H1 (cell line): ENCODE data around the gene ATM. TPM values are rescaled to one million over a fixed set of nuclear protein-coding genes. Genes with fewer than 3 reads are reported as not detected.

Experiments
- CTCF ChIA-PET: fragments of 300-600 bp; sonication (Branson Sonifier 250); formaldehyde crosslinking; loops from one replicate; lab custom pipeline; 2021; ENCODE audit not compliant: partially characterized antibody; lab: Charles Lee
- POLR2A ChIA-PET: fragments of 300-600 bp; sonication (Branson Sonifier 250); formaldehyde crosslinking; loops from one replicate; lab custom pipeline; 2021; ENCODE audit warnings: inconsistent platforms; ENCODE audit not compliant: partially characterized antibody; lab: Charles Lee
- DNase-seq, 2 experiments: peaks; one replicate each; pipeline versions ENCODE4 v3.0.0 to v3.0.0-alpha.2; 2010 to 2022; ENCODE audit warnings: low spot score in 2 of 2, low read depth in 1 of 2, mixed read lengths in 1 of 2
- FAIRE-seq: peaks from 2 replicates; lab custom pipeline; 2011; peaks lifted over from hg19 to GRCh38; lab: Jason Lieb, UNC
- H2AFZ ChIP-seq: 2 replicates; pipeline ENCODE4 v1.8.1; 2012; ENCODE audit warnings: low read length, inconsistent platforms
- H2AK5ac ChIP-seq: 2 replicates; pipeline ENCODE4 v1.6.1; 2013; ENCODE audit warnings: low read depth, low read length
- H2BK120ac ChIP-seq: replicated peaks from 2 replicates; pipeline ENCODE3; 2013; ENCODE audit warnings: low read depth, low read length, inconsistent platforms
- H2BK12ac ChIP-seq: 2 replicates; pipeline ENCODE4 v1.6.1; 2013; ENCODE audit warnings: low read depth, low read length
- H2BK15ac ChIP-seq: 2 replicates; pipeline ENCODE4 v1.6.1; 2013; ENCODE audit warnings: low read length
- H2BK20ac ChIP-seq: 2 replicates; pipeline ENCODE4 v1.6.1; 2013; ENCODE audit warnings: low read length
- H2BK5ac ChIP-seq: 2 replicates; pipeline ENCODE4 v1.6.1; 2013; ENCODE audit warnings: low read depth, low read length
- H3K14ac ChIP-seq: 2 replicates; pipeline ENCODE4 v1.6.1; 2013; ENCODE audit warnings: inconsistent platforms; ENCODE audit not compliant: insufficient read length
- H3K18ac ChIP-seq: 2 replicates; pipeline ENCODE4 v1.6.1; 2013; ENCODE audit warnings: low read length; ENCODE audit errors: extremely low read depth
- H3K23ac ChIP-seq: 2 replicates; pipeline ENCODE4 v1.6.1; 2013; ENCODE audit warnings: inconsistent platforms; ENCODE audit not compliant: insufficient read length
- H3K23me2 ChIP-seq: 2 replicates; pipeline ENCODE4 v1.6.1; 2013; ENCODE audit warnings: low read depth, low read length
- H3K27ac ChIP-seq: 2 replicates; pipeline ENCODE4 v1.6.1; 2011; ENCODE audit warnings: low read depth, low read length, inconsistent platforms
- H3K27me3 ChIP-seq, 4 experiments: replicated peaks in 1 of 4; 1 replicate in 1 of 4; 2 replicates in 3 of 4; pipeline versions ENCODE4 v1.6.1 to v1.8.1; 2011 to 2013; ENCODE audit warnings: low read length in 3 of 4, mild to moderate bottlenecking in 3 of 4, inconsistent platforms in 2 of 4, mixed read lengths in 2 of 4, moderate library complexity in 1 of 4; ENCODE audit not compliant: control insufficient read depth in 3 of 4, insufficient read depth in 3 of 4; ENCODE audit errors: extremely low read depth in 1 of 4
- H3K36me3 ChIP-seq, 4 experiments: 2 replicates each; pipeline versions ENCODE4 v1.6.1 to v1.8.1; 2011 to 2013; ENCODE audit warnings: mild to moderate bottlenecking in 4 of 4, low read length in 3 of 4, moderate library complexity in 2 of 4, control low read depth in 1 of 4, inconsistent platforms in 1 of 4; ENCODE audit not compliant: insufficient read depth in 4 of 4, control insufficient read depth in 2 of 4
- H3K4ac ChIP-seq: replicated peaks from 2 replicates; pipeline ENCODE3; 2013; ENCODE audit warnings: low read length, low read depth, mixed read lengths, inconsistent platforms; ENCODE audit not compliant: insufficient read length
- H3K4me1 ChIP-seq, 4 experiments: replicated peaks in 1 of 4; 1 replicate in 1 of 4; 2 replicates in 3 of 4; pipeline versions ENCODE4 v1.6.1 to v1.8.1; 2011 to 2013; ENCODE audit warnings: low read length in 3 of 4, inconsistent platforms in 2 of 4, mixed read lengths in 1 of 4; ENCODE audit not compliant: insufficient read depth in 4 of 4, control insufficient read depth in 3 of 4
- H3K4me2 ChIP-seq, 2 experiments: 2 replicates each; pipeline versions ENCODE4 v1.6.1 to v1.8.1; 2011 to 2013; ENCODE audit warnings: low read depth in 2 of 2, low read length in 2 of 2, control low read depth in 1 of 2, inconsistent platforms in 1 of 2, mild to moderate bottlenecking in 1 of 2; ENCODE audit not compliant: insufficient read depth in 1 of 2
- H3K4me3 ChIP-seq, 4 experiments: fragments of 200-600, 300-600 bp in 1 of 4; sonication (generic), shearing (Covaris generic), sonication (Bioruptor Twin) in 1 of 4; 2 replicates each; pipeline versions ENCODE4 v1.5.1 to v1.8.1; 2011 to 2016; ENCODE audit warnings: low read length in 4 of 4, low read depth in 3 of 4, control low read depth in 2 of 4, inconsistent platforms in 2 of 4, mild to moderate bottlenecking in 2 of 4, mixed read lengths in 1 of 4, moderate library complexity in 1 of 4; ENCODE audit not compliant: insufficient read depth in 2 of 4; ENCODE audit errors: extremely low read depth in 1 of 4
- H3K56ac ChIP-seq: replicated peaks from 2 replicates; pipeline ENCODE3; 2013; ENCODE audit warnings: low read depth, mild to moderate bottlenecking, mixed read lengths, low read length, inconsistent platforms; ENCODE audit not compliant: insufficient read length
- H3K79me1 ChIP-seq: 2 replicates; pipeline ENCODE4 v1.6.1; 2013; ENCODE audit warnings: low read depth, low read length, control low read depth
- H3K79me2 ChIP-seq, 2 experiments: 2 replicates each; pipeline versions ENCODE4 v1.6.1 to v1.8.1; 2012 to 2013; ENCODE audit warnings: low read length in 2 of 2, mild to moderate bottlenecking in 2 of 2, inconsistent platforms in 1 of 2; ENCODE audit not compliant: insufficient read depth in 2 of 2, control insufficient read depth in 1 of 2
- H3K9ac ChIP-seq, 4 experiments: replicated peaks in 1 of 4; 1 replicate in 1 of 4; 2 replicates in 3 of 4; pipeline versions ENCODE4 v1.6.1 to v1.8.1; 2011 to 2013; ENCODE audit warnings: low read depth in 3 of 4, low read length in 3 of 4, control low read depth in 2 of 4, mild to moderate bottlenecking in 2 of 4, moderate library complexity in 2 of 4, inconsistent platforms in 1 of 4; ENCODE audit errors: extremely low read depth in 1 of 4
- H3K9me3 ChIP-seq, 2 experiments: 2 replicates each; pipeline versions ENCODE4 v1.6.1 to v1.8.1; 2012 to 2013; ENCODE audit warnings: mild to moderate bottlenecking in 2 of 2, moderate library complexity in 2 of 2, control low read depth in 1 of 2, inconsistent platforms in 1 of 2, low read depth in 1 of 2, low read length in 1 of 2, mixed read lengths in 1 of 2; ENCODE audit not compliant: insufficient read depth in 2 of 2
- H4K20me1 ChIP-seq, 2 experiments: replicated peaks in 1 of 2; 2 replicates each; pipeline versions ENCODE3 to v1.8.1; 2011 to 2013; ENCODE audit warnings: inconsistent platforms in 2 of 2, low read length in 2 of 2, mild to moderate bottlenecking in 1 of 2; ENCODE audit not compliant: insufficient read depth in 2 of 2, control insufficient read depth in 1 of 2
- H4K5ac ChIP-seq: 2 replicates; pipeline ENCODE4 v1.6.1; 2013; ENCODE audit warnings: low read length, low read depth, mixed read lengths, inconsistent platforms; ENCODE audit not compliant: insufficient read length
- H4K8ac ChIP-seq: 2 replicates; pipeline ENCODE4 v1.8.0; 2013; ENCODE audit warnings: mild to moderate bottlenecking, moderate library complexity, low read length, inconsistent platforms; ENCODE audit not compliant: insufficient read depth; ENCODE audit errors: extremely low read depth
- H4K91ac ChIP-seq: replicated peaks from 2 replicates; pipeline ENCODE3; 2013; ENCODE audit warnings: low read length, mixed read lengths, inconsistent platforms; ENCODE audit not compliant: insufficient read length
- BACH1 ChIP-seq: IDR thresholded peaks from 2 replicates; pipeline ENCODE4 v1.6.1; 2012; ENCODE audit warnings: low read length, improper control_type of control experiment
- CREB1 ChIP-seq: IDR thresholded peaks from 2 replicates; pipeline ENCODE4 v1.6.1; 2012; ENCODE audit warnings: inconsistent platforms
- CTBP2 ChIP-seq: IDR thresholded peaks from 2 replicates; pipeline ENCODE4 v1.7.0; 2011; ENCODE audit warnings: borderline replicate concordance, mild to moderate bottlenecking, moderate library complexity, mixed read lengths, low read length; ENCODE audit not compliant: insufficient read depth, insufficient read length
- EZH2 ChIP-seq: fragments of 200-600 bp; sonication (generic); IDR thresholded peaks from 2 replicates; pipeline ENCODE4 v1.7.1; 2012; ENCODE audit warnings: low read depth, mild to moderate bottlenecking, moderate library complexity, low read length, inconsistent platforms; ENCODE audit not compliant: severe bottlenecking
- GTF2F1 ChIP-seq: IDR thresholded peaks from 2 replicates; pipeline ENCODE4 v1.6.1; 2012; ENCODE audit warnings: low read depth, low read length, improper control_type of control experiment, borderline replicate concordance
- HDAC2 ChIP-seq, 2 experiments: fragments of 300-600 bp in 1 of 2; sonication (generic) in 1 of 2; IDR thresholded peaks; 2 replicates each; pipeline ENCODE4 v1.6.1; 2011 to 2012; ENCODE audit warnings: low read depth in 2 of 2, low read length in 2 of 2, mild to moderate bottlenecking in 2 of 2, moderate library complexity in 2 of 2, borderline replicate concordance in 1 of 2, inconsistent platforms in 1 of 2
- JUN ChIP-seq: IDR thresholded peaks from 2 replicates; pipeline ENCODE4 v1.6.1; 2011; ENCODE audit warnings: low read depth, mild to moderate bottlenecking, improper control_type of control experiment, low read length
- KDM1A ChIP-seq: fragments of 200-600, 300-600 bp; sonication (generic); IDR thresholded peaks from 2 replicates; pipeline ENCODE4 v1.7.1; 2016; ENCODE audit warnings: mild to moderate bottlenecking, low read length, borderline replicate concordance
- MAX ChIP-seq: IDR thresholded peaks from 2 replicates; pipeline ENCODE4 v1.6.1; 2012; ENCODE audit warnings: inconsistent platforms
- NRF1 ChIP-seq: IDR thresholded peaks from 2 replicates; pipeline ENCODE4 v1.6.1; 2011; ENCODE audit warnings: mild to moderate bottlenecking, low read depth, low read length, improper control_type of control experiment
- SIRT6 ChIP-seq: IDR thresholded peaks from one replicate; pipeline ENCODE4 v1.7.1; 2012; ENCODE audit warnings: low read length, inconsistent platforms
- SP2 ChIP-seq: IDR thresholded peaks from 2 replicates; pipeline ENCODE4 v1.6.1; 2012; ENCODE audit warnings: mild to moderate bottlenecking, low read length, inconsistent platforms
- SUZ12 ChIP-seq: fragments of 200-600 bp; sonication (generic); IDR thresholded peaks from 2 replicates; pipeline ENCODE4 v1.6.1; 2012; ENCODE audit warnings: mild to moderate bottlenecking, inconsistent platforms, low read length, moderate library complexity, mixed read lengths
- TAF7 ChIP-seq: optimal IDR thresholded peaks from 2 replicates; pipeline ENCODE3; 2011; ENCODE audit warnings: low read depth, mild to moderate bottlenecking, inconsistent platforms, low read length, moderate library complexity, borderline replicate concordance
- WGBS, 2 experiments: shearing (Covaris generic) in 1 of 2; methylation state at CpG; one replicate each; pipeline versions ENCODE4 v1.1.6 to v1.1.7; 2013 to 2015; ENCODE audit warnings: low lambda C conversion rate in 2 of 2, mixed read lengths in 2 of 2, inconsistent platforms in 1 of 2, low coverage in 1 of 2, missing lambda C conversion rate in 1 of 2; ENCODE audit not compliant: insufficient replicate concordance in 2 of 2, insufficient coverage in 1 of 2, insufficient read length in 1 of 2; ENCODE audit errors: extremely low coverage in 1 of 2, missing lambda C conversion rate in 1 of 2; 5-methylcytosine and 5-hydroxymethylcytosine counted together
- polyA plus RNA-seq, 7 experiments: library from polyadenylated mRNA; depleted of rRNA in 3 of 7; stranded (reverse) in 5 of 7; unstranded in 2 of 7; fragments of >200 nt in 5 of 7; fragments of 200-250 nt in 2 of 7; gene quantifications; 1 replicate in 5 of 7; 2 replicates in 1 of 7; 4 replicates in 1 of 7; pipeline versions ENCODE4 v1.2.1 to v1.2.3, GENCODE V29; 2011 to 2013; ENCODE audit warnings: missing spikeins in 2 of 7, mixed read lengths in 2 of 7
- total RNA-seq: library from RNA; stranded (reverse); fragmentation: NEBNext Ultra II Directional; extraction: Animal tissue kit (Norgen Biotek cat#: 25700); gene quantifications from 2 replicates; pipeline ENCODE4 v1.2.1, GENCODE V29; 2021

ATM gene
- total and polyA plus RNA-seq, 2 of the 8 experiments (the other 6 are each of a cell fraction or from before 2014, with no cell fraction given) = 14.9 to 55.4 TPM

DNA sequence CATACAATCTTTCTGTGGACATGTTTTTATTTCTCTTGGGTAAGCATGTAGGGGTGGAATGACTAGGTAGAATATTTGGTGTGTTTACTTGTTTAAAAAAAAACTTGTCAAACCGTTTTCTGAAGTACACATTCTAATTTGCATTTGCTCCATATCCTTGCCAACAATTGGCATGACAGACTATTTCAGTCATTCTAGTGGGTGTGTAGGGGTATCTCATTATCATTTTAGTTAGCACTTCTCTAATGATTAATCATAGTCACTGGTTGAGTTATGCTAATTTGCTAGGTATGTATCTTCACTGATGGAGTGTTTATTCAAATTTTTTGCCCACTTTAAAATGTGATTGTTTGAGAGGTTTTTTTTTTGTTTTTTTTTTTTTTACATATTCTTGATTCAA lies 180.2 kb downstream of the ATM start:
- no peak overlapping the region for H3K56ac ChIP-seq
- H3K14ac ChIP-seq = no peak overlapping the region
- no peaks in the 10 kb centered on the region for H3K27me3 ChIP-seq
- no peak overlapping the region for H4K8ac ChIP-seq
- no peak overlapping the region for H4K91ac ChIP-seq
- TF ChIP-seq BACH1 (no peak), SP2 (no peak), SUZ12 (no peak), TAF7 (no peak), SIRT6 (no peak), MAX (no peak), EZH2 (no peak), KDM1A (no peak), NRF1 (no peak), CTBP2 (no peak), CREB1 (no peak), GTF2F1 (no peak), JUN (no peak), HDAC2 (IDR thresholded peaks at IDR 0.05; ENCODE audit: borderline replicate concordance in 1 of 2, low read depth in 2 of 2, low read length in 2 of 2) (no peak)
- no peak overlapping the region for H2BK12ac ChIP-seq
- H3K4me1 ChIP-seq = no peaks in the 10 kb centered on the region
- H3K9ac ChIP-seq = no peak overlapping the region
- no peak overlapping the region for H2BK120ac ChIP-seq
- CTCF ChIA-PET = interaction anchor here (0.6 kb wide), 1 partner anchor 165 kb away, joined by 3 read pairs; no protein-coding TSS in a partner anchor
- no peaks in the 10 kb centered on the region for H3K23me2 ChIP-seq
- H4K20me1 ChIP-seq = no peaks in the 10 kb centered on the region
- WGBS, 2 experiments = 81% methylated on average over 1 of the region's 1 CpG; no CpG with 5 or more reads in 1 of the 2 experiments
- no peak overlapping the region for H2BK15ac ChIP-seq
- no peak overlapping the region for H3K18ac ChIP-seq
- no peak overlapping the region for H3K4me3 ChIP-seq
- DNase-seq (no peak), FAIRE-seq (no peak)
- H3K79me1 ChIP-seq = no peaks in the 10 kb centered on the region
- POLR2A ChIA-PET = no interaction called here
- H3K4ac ChIP-seq = no peak overlapping the region
- no peak overlapping the region for H4K5ac ChIP-seq
- H2AFZ ChIP-seq = no peak overlapping the region
- no peak overlapping the region for H2BK20ac ChIP-seq
- no peak overlapping the region for H3K27ac ChIP-seq
- H3K36me3 ChIP-seq = no peaks in the 10 kb centered on the region
- H3K4me2 ChIP-seq = no peak overlapping the region
- H3K79me2 ChIP-seq = no peaks in the 10 kb centered on the region
- H2BK5ac ChIP-seq = no peak overlapping the region
- H3K23ac ChIP-seq = no peak overlapping the region
- no peaks in the 10 kb centered on the region for H3K9me3 ChIP-seq
- no peak overlapping the region for H2AK5ac ChIP-seq
